ENCODE measurements around the gene KRTAP10-3.
A peak's percentile ranks its signal among the peaks of the same experiment; 100 is the strongest.
"Not testable (repeated sequence)": the region's sequence is repeated elsewhere in the genome, so short reads cannot be mapped to it uniquely, and the experiment has no call there.

The KRTAP10-3 gene

DNA sequence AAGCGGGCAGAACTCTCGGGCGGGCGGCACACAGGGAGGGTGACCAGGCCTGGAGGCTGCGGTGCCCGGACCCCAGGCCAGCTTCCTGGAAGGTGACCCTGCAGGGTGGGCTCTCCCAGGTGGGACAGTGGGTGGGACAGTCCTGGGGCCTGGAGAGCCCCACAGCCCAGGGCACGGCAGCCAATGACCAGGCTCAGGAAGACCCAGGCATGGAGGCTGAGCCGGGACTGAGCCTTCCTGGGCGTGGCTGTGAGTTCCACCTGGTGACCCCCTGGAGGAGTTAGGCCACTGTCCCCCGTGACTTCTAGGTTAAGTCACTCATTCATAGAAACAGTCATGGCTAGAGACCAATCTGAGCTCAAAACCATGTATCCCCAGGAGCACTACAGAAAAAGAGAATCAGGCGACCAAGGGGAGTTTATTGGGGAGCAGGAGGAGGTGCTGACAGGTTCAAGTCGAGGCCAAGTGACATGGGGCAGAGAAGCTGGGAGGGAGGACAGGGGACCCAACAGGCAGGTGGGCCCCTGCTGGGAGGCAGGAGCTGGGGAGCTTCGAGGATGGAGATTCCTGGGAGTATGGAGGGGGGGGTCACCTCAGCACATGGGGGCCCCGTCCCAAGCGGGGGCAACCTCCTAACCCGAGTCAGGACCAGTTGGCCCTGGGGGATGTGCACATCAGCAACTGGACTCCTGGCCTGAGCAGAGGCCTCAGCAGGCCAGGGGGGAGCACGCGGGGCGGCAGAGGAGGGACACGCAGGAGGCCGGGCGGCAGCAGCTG is 20.6 kb upstream of the KRTAP10-3 start:
- TF ChIP-seq, protein P1, sequence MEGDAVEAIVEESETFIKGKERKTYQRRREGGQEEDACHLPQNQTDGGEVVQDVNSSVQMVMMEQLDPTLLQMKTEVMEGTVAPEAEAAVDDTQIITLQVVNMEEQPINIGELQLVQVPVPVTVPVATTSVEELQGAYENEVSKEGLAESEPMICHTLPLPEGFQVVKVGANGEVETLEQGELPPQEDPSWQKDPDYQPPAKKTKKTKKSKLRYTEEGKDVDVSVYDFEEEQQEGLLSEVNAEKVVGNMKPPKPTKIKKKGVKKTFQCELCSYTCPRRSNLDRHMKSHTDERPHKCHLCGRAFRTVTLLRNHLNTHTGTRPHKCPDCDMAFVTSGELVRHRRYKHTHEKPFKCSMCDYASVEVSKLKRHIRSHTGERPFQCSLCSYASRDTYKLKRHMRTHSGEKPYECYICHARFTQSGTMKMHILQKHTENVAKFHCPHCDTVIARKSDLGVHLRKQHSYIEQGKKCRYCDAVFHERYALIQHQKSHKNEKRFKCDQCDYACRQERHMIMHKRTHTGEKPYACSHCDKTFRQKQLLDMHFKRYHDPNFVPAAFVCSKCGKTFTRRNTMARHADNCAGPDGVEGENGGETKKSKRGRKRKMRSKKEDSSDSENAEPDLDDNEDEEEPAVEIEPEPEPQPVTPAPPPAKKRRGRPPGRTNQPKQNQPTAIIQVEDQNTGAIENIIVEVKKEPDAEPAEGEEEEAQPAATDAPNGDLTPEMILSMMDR (IDR thresholded peaks at IDR 0.05; ENCODE audit: low read depth, low read length, missing control alignments) = no peak
- no peak overlapping the region for H3K4me3 ChIP-seq (ENCODE audit: low read depth, low read length)
- DNase-seq (ENCODE audit: low read depth) = no peak

GRCh38 chr21:44578371-44579055 is 19.9 kb upstream of the KRTAP10-3 start:
- no peak overlapping the region for H3K4me3 ChIP-seq (ENCODE audit: low read depth, low read length)
- no peak for DNase-seq (ENCODE audit: low read depth)
- TF ChIP-seq, protein P1 (IDR thresholded peaks at IDR 0.05; ENCODE audit: low read depth, low read length, missing control alignments) = no peak

DNA sequence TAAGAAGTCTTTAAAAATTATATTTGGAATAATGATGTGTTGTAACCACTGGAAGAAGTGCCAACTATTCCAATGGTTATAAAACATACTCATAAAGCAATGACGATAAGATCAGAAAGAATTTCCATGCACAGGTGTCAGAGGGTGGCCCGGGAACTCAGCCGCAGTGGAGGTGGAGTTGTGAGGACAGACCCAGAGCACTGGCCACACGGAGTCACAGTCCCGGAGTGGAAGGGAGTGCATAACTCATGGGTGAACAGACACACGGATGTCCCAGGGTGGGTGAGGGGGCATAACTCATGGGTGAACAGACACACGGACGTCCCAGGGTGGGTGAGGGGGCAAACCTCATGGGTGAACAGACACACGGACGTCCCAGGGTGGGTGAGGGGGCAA is 17.4 kb upstream of the KRTAP10-3 start:
- DNase-seq (ENCODE audit: low read depth) = no peak
- TF ChIP-seq, protein P1 (IDR thresholded peaks at IDR 0.05; ENCODE audit: low read depth, low read length, missing control alignments) = no peak
- H3K4me3 ChIP-seq (ENCODE audit: low read depth, low read length) = no peak overlapping the region

DNA sequence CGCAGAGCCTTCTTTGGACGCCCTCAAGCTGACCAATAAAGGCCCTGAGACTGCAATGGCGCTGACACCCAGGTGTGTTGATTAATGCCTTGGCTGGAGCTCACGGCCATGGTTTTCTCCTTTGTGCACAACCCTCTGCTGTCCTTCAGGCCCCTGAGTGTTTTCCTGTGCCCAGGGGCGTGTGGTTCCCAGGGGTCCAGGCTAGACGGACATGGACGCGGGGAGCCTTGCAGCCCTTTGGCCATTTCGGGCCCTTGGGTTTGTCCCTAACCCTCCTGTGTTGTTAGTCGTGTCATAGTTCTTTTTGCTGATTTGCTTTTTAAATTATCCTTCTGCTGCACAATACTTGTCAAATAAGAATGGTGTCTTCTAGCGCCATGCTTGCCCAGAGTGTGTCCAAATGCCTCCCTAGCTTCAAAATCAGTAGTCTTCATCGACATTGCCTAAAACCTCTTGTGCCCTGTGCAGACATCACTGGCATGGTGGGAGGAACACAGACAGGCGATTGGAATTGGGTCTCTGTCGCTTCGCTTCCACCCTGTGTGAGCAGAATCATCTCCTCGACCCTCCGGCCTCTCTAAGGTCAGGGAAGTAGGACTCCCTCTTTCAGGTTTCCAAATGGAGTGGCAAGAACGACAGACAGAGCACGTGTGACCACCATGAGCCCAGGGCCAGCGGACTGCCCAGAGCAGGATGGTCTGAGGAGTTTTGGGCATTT is 16.9 kb upstream of the KRTAP10-3 start:
- TF ChIP-seq, protein P1 (IDR thresholded peaks at IDR 0.05; ENCODE audit: low read depth, low read length, missing control alignments) = no peak
- DNase-seq (ENCODE audit: low read depth) = no peak
- no peak overlapping the region for H3K4me3 ChIP-seq (ENCODE audit: low read depth, low read length)

- DNase-seq (ENCODE audit: low read depth) = no peak
- no peak overlapping the region for H3K4me3 ChIP-seq (ENCODE audit: low read depth, low read length)
- TF ChIP-seq, protein P1 (IDR thresholded peaks at IDR 0.05; ENCODE audit: low read depth, low read length, missing control alignments) = peak; percentile 23
Observed at GRCh38 chr21:44574457-44575306, 16.1 kb upstream of the KRTAP10-3 start.

DNA sequence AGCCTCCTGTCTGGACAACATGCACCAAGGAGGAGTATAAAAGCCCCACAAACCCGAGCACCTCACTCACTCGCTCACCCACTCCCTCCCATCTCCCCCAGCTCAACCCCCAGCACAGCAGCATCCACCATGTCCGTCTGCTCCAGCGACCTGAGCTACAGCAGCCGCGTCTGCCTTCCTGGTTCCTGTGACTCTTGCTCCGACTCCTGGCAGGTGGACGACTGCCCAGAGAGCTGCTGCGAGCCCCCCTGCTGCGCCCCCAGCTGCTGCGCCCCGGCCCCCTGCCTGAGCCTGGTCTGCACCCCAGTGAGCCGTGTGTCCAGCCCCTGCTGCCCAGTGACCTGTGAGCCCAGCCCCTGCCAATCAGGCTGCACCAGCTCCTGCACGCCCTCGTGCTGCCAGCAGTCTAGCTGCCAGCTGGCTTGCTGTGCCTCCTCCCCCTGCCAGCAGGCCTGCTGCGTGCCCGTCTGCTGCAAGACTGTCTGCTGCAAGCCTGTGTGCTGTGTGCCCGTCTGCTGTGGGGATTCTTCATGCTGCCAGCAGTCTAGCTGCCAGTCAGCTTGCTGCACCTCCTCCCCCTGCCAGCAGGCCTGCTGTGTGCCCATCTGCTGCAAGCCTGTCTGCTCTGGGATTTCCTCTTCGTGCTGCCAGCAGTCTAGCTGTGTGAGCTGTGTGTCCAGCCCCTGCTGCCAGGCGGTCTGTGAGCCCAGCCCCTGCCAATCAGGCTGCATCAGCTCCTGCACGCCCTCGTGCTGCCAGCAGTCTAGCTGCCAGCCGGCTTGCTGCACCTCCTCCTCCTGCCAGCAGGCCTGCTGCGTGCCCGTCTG is 15.2 kb upstream of the KRTAP10-3 start, which contains the start of gene KRTAP10-4:
Gene KRTAP10-4 (plus strand): TSS at position 100 of the 827 bp plus-strand sequence. CDS start 30 bp downstream, at position 130.
- not testable (repeated sequence) for DNase-seq (ENCODE audit: low read depth); H3K4me3 ChIP-seq (ENCODE audit: low read depth, low read length)

Measured in GM12864 (cell line).